Neural progenitor cell (in vitro differentiated cells): ENCODE measurements around the gene GADL1. TPM values are rescaled to one million over a fixed set of nuclear protein-coding genes. Genes with fewer than 3 reads are reported as not detected.

Experiments used
- DNase-seq: peaks from one replicate; pipeline ENCODE4 v3.0.0-alpha.2; 2016; ENCODE audit warnings: low spot score
- H2AFZ ChIP-seq: fragments of 200-600 bp; sonication (generic); replicated peaks from 2 replicates; pipeline ENCODE4 v1.6.1; 2016; ENCODE audit warnings: antibody characterized with exemption
- H3F3A ChIP-seq: fragments of 200-600 bp; sonication (generic); 2 replicates; pipeline ENCODE4 v1.6.1; 2016; ENCODE audit warnings: antibody characterized with exemption, low read depth
- H3K27ac ChIP-seq: fragments of 200-600 bp; sonication (generic); 2 replicates; pipeline ENCODE4 v1.5.1; 2016; ENCODE audit warnings: mild to moderate bottlenecking
- H3K27me3 ChIP-seq: fragments of 200-600 bp; sonication (generic); 2 replicates; pipeline ENCODE4 v1.6.1; 2016; ENCODE audit warnings: mild to moderate bottlenecking, moderate library complexity
- H3K36me3 ChIP-seq: fragments of 200-600 bp; sonication (generic); 2 replicates; pipeline ENCODE4 v1.5.1; 2016
- H3K4me1 ChIP-seq: fragments of 200-600 bp; sonication (generic); 2 replicates; pipeline ENCODE4 v1.6.1; 2016; ENCODE audit warnings: mixed run types
- H3K4me2 ChIP-seq: fragments of 200-600 bp; sonication (generic); 2 replicates; pipeline ENCODE4 v1.6.1; 2016
- H3K4me3 ChIP-seq: fragments of 200-600 bp; sonication (generic); 2 replicates; pipeline ENCODE4 v1.5.1; 2016
- H3K79me2 ChIP-seq: fragments of 200-600 bp; sonication (generic); 2 replicates; pipeline ENCODE4 v1.6.1; 2016; ENCODE audit warnings: low read depth
- H3K9ac ChIP-seq: fragments of 200-600 bp; sonication (generic); 2 replicates; pipeline ENCODE4 v1.6.1; 2016
- H3K9me3 ChIP-seq: fragments of 200-600 bp; sonication (generic); 2 replicates; pipeline ENCODE4 v1.5.1; 2016; ENCODE audit warnings: low read depth
- H4K20me1 ChIP-seq: fragments of 200-600 bp; sonication (generic); 2 replicates; pipeline ENCODE4 v1.6.1; 2016; ENCODE audit warnings: low read depth
- H3K27ac Mint-ChIP-seq: 3 replicates; pipeline ENCODE4 v1.8.0; 2021; ENCODE audit warnings: mixed read lengths
- H3K27me3 Mint-ChIP-seq: 2 replicates; pipeline ENCODE4 v1.8.0; 2022; ENCODE audit warnings: low read depth, mild to moderate bottlenecking, inconsistent platforms, moderate library complexity, mixed read lengths; ENCODE audit not compliant: insufficient read depth
- H3K36me3 Mint-ChIP-seq: 3 replicates; pipeline ENCODE4 v1.8.0; 2021; ENCODE audit warnings: mixed read lengths
- H3K4me1 Mint-ChIP-seq: 3 replicates; pipeline ENCODE4 v1.8.0; 2021; ENCODE audit warnings: mixed read lengths
- H3K4me3 Mint-ChIP-seq: 3 replicates; pipeline ENCODE4 v1.8.0; 2021; ENCODE audit warnings: mild to moderate bottlenecking, moderate library complexity, mixed read lengths
- H3K9me3 Mint-ChIP-seq: 3 replicates; pipeline ENCODE4 v1.8.0; 2020; ENCODE audit warnings: mixed read lengths
- EZH2 ChIP-seq: fragments of 200-600 bp; sonication (generic); IDR thresholded peaks from 2 replicates; pipeline ENCODE4 v1.6.1; 2017; ENCODE audit warnings: antibody characterized with exemption, mild to moderate bottlenecking, moderate library complexity
- EZH2phosphoT487 ChIP-seq: fragments of 200-600 bp; sonication (generic); IDR thresholded peaks from 2 replicates; pipeline ENCODE4 v1.6.1; 2017; ENCODE audit warnings: antibody characterized with exemption
- total RNA-seq: library from RNA; depleted of rRNA; stranded (reverse); fragments of >200 nt; gene quantifications from 2 replicates; pipeline ENCODE4 v1.2.3, GENCODE V29; 2015; ENCODE audit warnings: low replicate concordance
- TF ChIP-seq, protein P1 (sequence below): fragments of 200-600 bp; sonication (generic); IDR thresholded peaks from 2 replicates; pipeline ENCODE4 v1.5.1; 2017; ENCODE audit warnings: antibody characterized with exemption, mild to moderate bottlenecking

The GADL1 gene
- total RNA-seq, 1 donor from 2014 or later, result not detected

DNA sequence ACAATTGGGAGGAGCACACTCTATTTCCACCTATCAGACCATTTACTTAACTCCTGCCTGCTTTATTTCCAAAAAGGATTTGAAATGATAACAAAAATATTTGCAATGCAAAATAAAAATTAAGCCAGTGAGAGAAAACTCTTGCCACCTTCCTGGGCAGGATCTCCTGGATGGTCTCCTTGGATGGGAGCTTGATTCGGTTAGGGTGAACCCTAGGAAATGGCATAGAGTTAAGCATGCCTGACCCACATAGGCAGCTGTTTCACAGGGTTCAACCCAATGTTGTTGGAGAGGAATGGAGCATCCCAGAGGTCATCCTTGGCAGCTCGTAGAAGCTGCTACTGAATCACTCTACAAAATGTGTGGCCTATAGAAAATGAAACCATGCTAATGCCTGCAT lies 204.3 kb downstream of the GADL1 start:
- H3K27ac ChIP-seq, result no peak overlapping the region
- TF ChIP-seq, protein P1, sequence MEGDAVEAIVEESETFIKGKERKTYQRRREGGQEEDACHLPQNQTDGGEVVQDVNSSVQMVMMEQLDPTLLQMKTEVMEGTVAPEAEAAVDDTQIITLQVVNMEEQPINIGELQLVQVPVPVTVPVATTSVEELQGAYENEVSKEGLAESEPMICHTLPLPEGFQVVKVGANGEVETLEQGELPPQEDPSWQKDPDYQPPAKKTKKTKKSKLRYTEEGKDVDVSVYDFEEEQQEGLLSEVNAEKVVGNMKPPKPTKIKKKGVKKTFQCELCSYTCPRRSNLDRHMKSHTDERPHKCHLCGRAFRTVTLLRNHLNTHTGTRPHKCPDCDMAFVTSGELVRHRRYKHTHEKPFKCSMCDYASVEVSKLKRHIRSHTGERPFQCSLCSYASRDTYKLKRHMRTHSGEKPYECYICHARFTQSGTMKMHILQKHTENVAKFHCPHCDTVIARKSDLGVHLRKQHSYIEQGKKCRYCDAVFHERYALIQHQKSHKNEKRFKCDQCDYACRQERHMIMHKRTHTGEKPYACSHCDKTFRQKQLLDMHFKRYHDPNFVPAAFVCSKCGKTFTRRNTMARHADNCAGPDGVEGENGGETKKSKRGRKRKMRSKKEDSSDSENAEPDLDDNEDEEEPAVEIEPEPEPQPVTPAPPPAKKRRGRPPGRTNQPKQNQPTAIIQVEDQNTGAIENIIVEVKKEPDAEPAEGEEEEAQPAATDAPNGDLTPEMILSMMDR, result no peak
- TF ChIP-seq EZH2 (no peak), EZH2phosphoT487 (no peak)
- no peak for DNase-seq

DNA sequence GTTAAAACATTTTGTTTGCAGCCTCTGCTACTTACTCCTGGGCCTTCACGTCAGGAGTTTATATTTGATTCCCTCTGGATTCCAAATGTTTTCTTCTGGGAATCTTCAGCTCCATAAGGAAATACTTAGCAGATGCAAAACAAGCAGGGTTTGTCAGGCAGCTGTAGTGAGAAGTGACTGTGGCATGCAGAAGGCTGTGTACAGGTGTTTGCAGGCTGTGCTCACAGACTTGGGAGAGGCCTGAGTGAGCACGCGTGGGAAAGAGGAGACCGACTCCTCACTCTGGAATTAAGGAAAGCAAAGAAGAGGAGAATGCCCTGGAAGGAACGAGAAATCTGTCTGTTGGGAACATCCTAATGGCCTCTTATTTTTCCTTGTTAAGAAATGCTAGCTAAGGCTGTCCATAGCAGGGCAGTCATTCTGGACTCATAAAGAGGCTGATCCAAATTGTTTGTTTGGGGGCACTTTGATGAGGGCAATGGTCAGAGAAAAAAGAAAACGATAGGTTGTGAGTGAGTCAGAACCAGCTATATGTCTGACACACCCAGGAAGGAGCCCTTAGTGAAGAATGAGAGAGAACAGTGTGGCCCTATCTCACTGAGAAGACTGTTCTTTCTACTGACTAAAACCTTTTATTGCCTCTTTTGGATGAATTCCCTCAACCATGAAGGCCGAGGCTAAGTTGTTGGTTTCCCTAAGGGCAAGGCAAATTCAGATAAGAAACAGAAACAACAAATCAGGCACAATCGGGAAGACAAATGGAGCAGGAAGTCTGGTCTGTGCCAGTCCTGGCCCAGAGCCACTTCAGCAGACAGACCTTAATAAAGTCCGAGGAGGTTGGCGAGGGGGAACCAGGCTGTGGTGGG lies 205.5 kb downstream of the GADL1 start:
- Histone ChIP-seq H3K4me2 (no peak overlapping the region), H2AFZ (no peak overlapping the region), H3K9ac (no peak overlapping the region), H3F3A (no peaks in the 10 kb centered on the region), H3K4me3 (no peak overlapping the region), H4K20me1 (no peaks in the 10 kb centered on the region), H3K27ac (no peak overlapping the region), H3K27me3 (no peaks in the 10 kb centered on the region), H3K4me1 (peaks cover 3% of the 10 kb centered on the region), H3K9me3 (no peaks in the 10 kb centered on the region), H3K79me2 (no peaks in the 10 kb centered on the region), H3K36me3 (no peaks in the 10 kb centered on the region)
- Mint-ChIP-seq H3K9me3 (no peaks in the 10 kb centered on the region), H3K4me3 (no peak overlapping the region), H3K27me3 (peaks cover 2% of the 10 kb centered on the region), H3K36me3 (peaks cover 37% of the 10 kb centered on the region), H3K4me1 (peaks cover 12% of the 10 kb centered on the region), H3K27ac (no peak overlapping the region)
- no peak for DNase-seq
- TF ChIP-seq, protein P1, result no peak
- no peak for TF ChIP-seq EZH2phosphoT487
- no peak for TF ChIP-seq EZH2

More for the DNA sequence above, 204.3 kb downstream of the GADL1 start:
- Histone ChIP-seq H3K4me2 (no peak overlapping the region), H3K4me1 (peaks cover 3% of the 10 kb centered on the region), H3K36me3 (no peaks in the 10 kb centered on the region), H2AFZ (no peak overlapping the region), H4K20me1 (no peaks in the 10 kb centered on the region), H3K9me3 (no peaks in the 10 kb centered on the region), H3K9ac (no peak overlapping the region), H3K27me3 (no peaks in the 10 kb centered on the region), H3K4me3 (no peak overlapping the region), H3F3A (no peaks in the 10 kb centered on the region), H3K79me2 (no peaks in the 10 kb centered on the region)
- Mint-ChIP-seq H3K36me3 (peaks cover 36% of the 10 kb centered on the region), H3K27me3 (peaks cover 2% of the 10 kb centered on the region), H3K9me3 (no peaks in the 10 kb centered on the region), H3K27ac (no peak overlapping the region), H3K4me3 (no peak overlapping the region), H3K4me1 (peaks cover 12% of the 10 kb centered on the region)

DNA sequence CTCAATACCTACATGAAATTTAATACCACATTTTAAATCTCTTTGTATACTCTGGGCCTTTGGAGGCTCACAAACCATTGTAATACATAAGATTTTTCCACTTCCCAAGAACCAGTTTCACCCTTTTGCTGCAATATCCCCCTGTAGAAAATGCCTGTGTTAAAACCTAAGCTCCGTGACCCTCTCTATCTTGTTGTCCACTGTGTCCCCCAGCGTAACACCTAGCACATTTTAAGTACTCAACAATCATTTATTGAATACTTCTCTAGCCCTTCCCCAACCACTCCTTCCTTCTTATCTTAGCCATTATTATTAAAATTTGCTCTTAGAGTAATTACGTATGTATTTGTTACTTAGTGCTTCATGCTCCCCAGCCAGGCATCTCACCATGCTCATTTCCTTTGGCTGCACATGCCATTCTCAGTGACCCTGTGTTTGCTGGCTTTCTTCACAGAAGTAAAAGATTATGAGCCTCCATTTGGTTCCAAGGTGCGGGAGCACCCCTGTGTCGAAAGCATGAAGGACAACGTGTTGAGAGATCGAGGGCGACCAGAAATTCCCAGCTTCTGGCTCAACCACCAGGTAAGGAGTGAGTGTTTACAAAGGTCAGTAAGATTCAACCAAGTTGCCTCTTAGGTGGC lies 206.4 kb downstream of the GADL1 start:
- DNase-seq, result no peak
- H3K4me1 Mint-ChIP-seq, result peaks cover 7% of the 10 kb centered on the region
- Histone ChIP-seq H3F3A (no peaks in the 10 kb centered on the region), H3K4me2 (no peak overlapping the region), H2AFZ (no peak overlapping the region), H4K20me1 (no peaks in the 10 kb centered on the region), H3K36me3 (no peaks in the 10 kb centered on the region), H3K9ac (no peak overlapping the region), H3K4me3 (no peak overlapping the region), H3K9me3 (no peaks in the 10 kb centered on the region), H3K4me1 (peaks cover under 1% of the 10 kb centered on the region), H3K27ac (no peak overlapping the region), H3K27me3 (no peaks in the 10 kb centered on the region), H3K79me2 (no peaks in the 10 kb centered on the region)
- peaks cover 2% of the 10 kb centered on the region for H3K27me3 Mint-ChIP-seq
- H3K4me3 Mint-ChIP-seq, result no peak overlapping the region
- H3K27ac Mint-ChIP-seq, result no peak overlapping the region
- TF ChIP-seq EZH2phosphoT487 (no peak), EZH2 (no peak)
- TF ChIP-seq, protein P1, result no peak
- H3K36me3 Mint-ChIP-seq, result peaks cover 39% of the 10 kb centered on the region
- H3K9me3 Mint-ChIP-seq, result no peaks in the 10 kb centered on the region
